IPS-NIHi7 (cell line): Measurements from ENCODE around the gene CHMP4B.

ENCODE experiments used
- DNase-seq: peaks from one replicate; pipeline ENCODE4 v3.0.0; 2012; ENCODE audit warnings: mixed read lengths; ENCODE audit errors: extremely low spot score

CHMP4B gene

GRCh38 chr20:33897313-33897912 lies 86.3 kb downstream of the CHMP4B start:
- no peak for DNase-seq

- DNase-seq = no peak
Measured at GRCh38 chr20:33899106-33899505, 88.0 kb downstream of the CHMP4B start.

DNA sequence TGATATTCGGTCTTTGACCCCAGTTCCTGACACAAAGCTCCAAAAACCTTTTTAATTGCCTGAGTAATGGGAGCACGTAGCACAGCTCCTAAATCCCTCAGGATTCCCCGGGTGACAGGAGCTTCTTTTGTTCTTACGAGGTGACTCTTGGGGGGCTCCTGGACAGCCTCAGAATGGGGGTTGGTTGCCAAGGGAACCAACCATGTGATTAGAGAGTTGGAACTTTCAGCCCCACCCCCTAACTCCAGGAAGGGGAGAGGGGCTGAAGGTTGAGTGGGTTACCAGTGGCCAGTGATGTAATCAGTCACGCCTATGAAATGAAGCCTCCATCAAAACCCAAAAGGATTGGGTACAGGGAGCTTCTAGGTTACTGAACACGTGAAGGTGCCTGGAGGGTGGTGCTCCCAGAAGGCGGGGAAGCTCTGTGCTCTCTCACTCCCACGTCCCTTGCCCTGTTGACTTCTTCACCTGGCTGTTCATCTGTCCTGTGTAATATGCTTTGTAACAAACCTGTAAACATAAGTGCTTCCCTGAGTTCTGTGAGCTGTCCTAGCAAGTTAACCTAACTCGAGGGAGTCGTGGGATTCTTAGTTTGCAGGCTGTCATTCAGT lies 89.5 kb downstream of the CHMP4B start:
- DNase-seq = no peak

GRCh38 chr20:33901132-33901523 lies 90.0 kb downstream of the CHMP4B start:
- no peak for DNase-seq

- no peak for DNase-seq
Measured at GRCh38 chr20:33902011-33902410, 90.9 kb downstream of the CHMP4B start.
